Skeletal muscle tissue (tissue), 4 donors: Measurements from ENCODE around the gene GRIK3. TPM values are rescaled to one million over a fixed set of nuclear protein-coding genes. Genes with fewer than 3 reads are reported as not detected.

Source experiments
- H3K27ac ChIP-seq: one replicate; pipeline ENCODE4 v1.7.0; 2013; ENCODE audit warnings: mild to moderate bottlenecking, low read depth, low read length, inconsistent platforms
- H3K27me3 ChIP-seq, 3 donors: one replicate each; pipeline ENCODE4 v1.7.0; 2013; ENCODE audit warnings: low read length in 3 of 3; ENCODE audit not compliant: control insufficient read depth in 3 of 3, insufficient read depth in 3 of 3
- H3K36me3 ChIP-seq, 3 donors: one replicate each; pipeline ENCODE4 v1.7.0; 2013; ENCODE audit warnings: low read length in 3 of 3; ENCODE audit not compliant: control insufficient read depth in 3 of 3, insufficient read depth in 3 of 3
- H3K4me1 ChIP-seq, 3 donors: one replicate each; pipeline ENCODE4 v1.7.0; 2013; ENCODE audit warnings: low read length in 3 of 3, mild to moderate bottlenecking in 3 of 3; ENCODE audit not compliant: control insufficient read depth in 3 of 3, insufficient read depth in 3 of 3
- H3K4me3 ChIP-seq, 3 donors: one replicate each; pipeline ENCODE4 v1.7.0; 2013; ENCODE audit warnings: low read length in 3 of 3
- H3K9ac ChIP-seq, 3 donors: one replicate each; pipeline ENCODE4 v1.7.0; 2013; ENCODE audit warnings: low read length in 3 of 3, mild to moderate bottlenecking in 3 of 3, moderate library complexity in 2 of 3, low read depth in 1 of 3
- H3K9me3 ChIP-seq, 3 donors: one replicate each; pipeline ENCODE4 v1.7.0; 2013; ENCODE audit warnings: low read length in 3 of 3; ENCODE audit not compliant: control insufficient read depth in 3 of 3
- total RNA-seq: library from RNA; depleted of rRNA; stranded (reverse); fragments of >200 nt; gene quantifications from one replicate; pipeline ENCODE4 v1.2.3, GENCODE V29; 2014
- donor health status: Osteomylitis.

GRIK3 gene
- total RNA-seq, 1 donor from 2014 or later, result 0.52 TPM

DNA sequence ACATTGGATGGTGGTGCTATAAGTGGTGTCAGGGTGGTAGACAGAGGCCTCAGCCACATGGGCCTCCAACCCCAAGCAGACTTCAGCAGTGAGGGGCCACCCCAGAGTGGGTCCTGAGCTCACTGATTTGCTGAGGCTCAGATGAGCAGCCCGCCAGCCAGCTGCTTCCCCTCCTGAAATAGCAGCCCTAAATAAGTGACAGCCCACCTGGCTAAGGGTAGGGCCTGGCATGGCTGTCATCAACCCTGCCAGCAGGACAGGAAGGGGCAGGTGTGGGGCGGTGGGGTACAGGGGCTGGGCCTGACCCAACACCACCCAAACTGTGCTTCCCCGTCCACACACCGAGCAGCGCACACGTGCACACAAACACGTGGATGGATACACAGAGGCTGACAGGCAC is 79.3 kb downstream of the GRIK3 start:
- H3K9ac ChIP-seq, result no peak overlapping the region
- H3K4me3 ChIP-seq, result no peak overlapping the region
- H3K4me1 ChIP-seq, result no peaks in the 10 kb centered on the region
- no peak overlapping the region for H3K27ac ChIP-seq
- H3K27me3 ChIP-seq, result peaks cover 18 to 48% (median 27%) of the 10 kb centered on the region in 3 donors
- H3K9me3 ChIP-seq, result no peaks in the 10 kb centered on the region
- H3K36me3 ChIP-seq, result no peaks in the 10 kb centered on the region

DNA sequence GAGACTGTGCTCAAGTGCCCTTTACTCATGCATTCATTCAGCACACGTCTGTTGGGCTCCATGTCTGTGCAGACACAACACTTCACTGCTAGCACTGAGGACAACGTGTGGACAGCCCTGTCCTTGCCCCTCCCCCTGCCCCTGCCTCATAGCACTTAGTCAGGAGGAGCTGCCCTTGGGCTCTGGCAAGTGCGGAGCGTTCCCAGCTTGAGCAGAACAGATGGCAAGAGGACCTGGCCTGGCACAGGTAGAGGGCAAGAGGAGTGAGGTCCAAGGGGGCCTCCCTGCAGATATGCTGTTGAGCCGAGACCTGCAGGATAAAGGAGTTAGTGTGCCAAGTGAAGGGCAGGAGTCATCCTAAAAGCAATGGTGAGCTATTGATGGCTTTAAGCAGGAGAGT is 81.3 kb downstream of the GRIK3 start:
- H3K36me3 ChIP-seq, result no peaks in the 10 kb centered on the region
- H3K27me3 ChIP-seq, result peaks cover 15 to 53% (median 34%) of the 10 kb centered on the region in 3 donors
- H3K4me1 ChIP-seq, result no peaks in the 10 kb centered on the region
- no peaks in the 10 kb centered on the region for H3K9me3 ChIP-seq
- no peak overlapping the region for H3K4me3 ChIP-seq
- H3K9ac ChIP-seq, result no peak overlapping the region
- H3K27ac ChIP-seq, result no peak overlapping the region

DNA sequence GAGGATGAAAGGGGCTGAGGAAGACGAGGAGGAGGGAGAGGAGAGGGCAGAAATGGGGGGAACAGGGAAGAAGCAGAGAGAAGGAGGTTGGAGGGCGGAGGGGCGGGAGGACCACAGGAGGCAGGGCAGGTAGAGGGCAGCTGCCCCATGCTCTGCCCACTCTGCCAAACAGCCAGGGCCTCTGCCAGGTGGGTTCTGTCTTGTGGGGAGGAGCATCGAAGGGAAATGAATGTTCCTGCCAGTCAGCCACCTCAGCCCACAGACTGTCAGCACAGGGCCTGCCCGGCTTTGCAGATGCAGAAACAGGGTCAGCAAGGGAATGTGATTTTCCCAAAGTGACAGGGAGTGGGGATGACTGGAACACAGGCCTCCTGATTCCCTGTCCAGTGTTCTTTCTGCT is 82.6 kb downstream of the GRIK3 start:
- Histone ChIP-seq H3K4me1 (no peaks in the 10 kb centered on the region), H3K36me3 (no peaks in the 10 kb centered on the region), H3K4me3 (no peak overlapping the region), H3K27me3 (peaks cover 11 to 44% (median 31%) of the 10 kb centered on the region in 3 donors), H3K9ac (no peak overlapping the region), H3K27ac (no peak overlapping the region), H3K9me3 (no peaks in the 10 kb centered on the region)

DNA sequence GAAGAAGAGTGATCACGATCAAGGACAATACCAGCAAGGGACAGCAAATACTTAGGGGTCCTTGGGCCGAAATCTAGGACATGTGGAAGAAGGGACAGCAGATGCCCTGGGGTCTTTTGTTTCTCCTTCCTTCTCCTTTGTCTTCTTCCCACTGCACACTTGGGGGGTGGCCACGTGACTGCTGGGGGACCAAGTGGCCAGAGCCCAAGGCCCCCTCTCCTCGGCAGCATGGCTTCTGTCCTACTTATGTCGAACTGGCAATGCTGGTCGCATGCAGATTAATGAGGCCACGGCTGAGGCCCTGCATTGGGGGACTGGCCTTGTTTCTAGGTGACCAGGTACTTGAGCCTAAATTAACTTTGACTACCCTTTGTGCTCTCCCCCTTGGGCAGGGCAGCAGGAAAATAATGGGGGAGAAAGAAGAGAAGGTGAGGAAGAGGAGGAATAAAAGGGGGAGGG is 83.0 kb downstream of the GRIK3 start:
- no peaks in the 10 kb centered on the region for H3K4me1 ChIP-seq
- no peaks in the 10 kb centered on the region for H3K9me3 ChIP-seq
- H3K27ac ChIP-seq, result no peak overlapping the region
- no peak overlapping the region for H3K4me3 ChIP-seq
- H3K9ac ChIP-seq, result no peak overlapping the region
- H3K27me3 ChIP-seq, result peaks cover 10 to 43% (median 32%) of the 10 kb centered on the region in 3 donors
- H3K36me3 ChIP-seq, result no peaks in the 10 kb centered on the region

DNA sequence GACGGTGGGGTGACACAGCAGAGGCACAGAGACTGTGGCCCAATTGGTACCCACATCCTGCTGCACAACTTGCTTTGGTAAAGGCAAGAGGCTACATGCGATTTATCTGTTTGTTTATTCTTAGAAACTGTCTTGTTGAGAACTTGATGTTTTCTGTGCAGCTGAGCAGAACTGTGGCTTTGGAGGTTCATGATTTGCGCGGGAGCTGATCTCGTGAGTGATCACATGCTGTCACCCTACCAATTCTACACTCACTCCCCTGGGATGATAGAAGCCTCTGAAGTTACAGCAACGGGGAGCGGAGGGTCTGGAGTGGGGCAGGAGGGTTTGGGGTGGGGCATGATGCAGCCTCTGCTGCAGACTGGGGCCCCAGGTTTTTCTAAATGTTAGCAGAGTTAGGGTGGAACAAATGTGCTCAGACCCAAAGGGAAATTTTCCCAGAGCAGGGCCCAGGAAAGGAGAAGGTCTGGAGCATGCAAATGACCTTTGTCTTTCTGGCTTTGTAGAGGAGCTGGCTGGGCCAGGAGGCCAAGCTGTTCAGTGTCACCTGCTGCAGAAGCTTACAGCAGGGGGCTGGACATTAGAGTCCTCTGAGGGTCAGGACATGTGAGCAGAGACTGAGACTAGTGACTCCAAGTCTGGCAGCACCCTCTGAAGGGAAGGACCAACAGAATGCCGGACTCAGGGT is 83.6 kb downstream of the GRIK3 start:
- no peaks in the 10 kb centered on the region for H3K36me3 ChIP-seq
- no peaks in the 10 kb centered on the region for H3K9me3 ChIP-seq
- no peak overlapping the region for H3K27ac ChIP-seq
- no peak overlapping the region for H3K4me3 ChIP-seq
- H3K27me3 ChIP-seq, result peaks cover 8 to 43% (median 35%) of the 10 kb centered on the region in 3 donors
- no peak overlapping the region for H3K9ac ChIP-seq
- H3K4me1 ChIP-seq, result no peaks in the 10 kb centered on the region

DNA sequence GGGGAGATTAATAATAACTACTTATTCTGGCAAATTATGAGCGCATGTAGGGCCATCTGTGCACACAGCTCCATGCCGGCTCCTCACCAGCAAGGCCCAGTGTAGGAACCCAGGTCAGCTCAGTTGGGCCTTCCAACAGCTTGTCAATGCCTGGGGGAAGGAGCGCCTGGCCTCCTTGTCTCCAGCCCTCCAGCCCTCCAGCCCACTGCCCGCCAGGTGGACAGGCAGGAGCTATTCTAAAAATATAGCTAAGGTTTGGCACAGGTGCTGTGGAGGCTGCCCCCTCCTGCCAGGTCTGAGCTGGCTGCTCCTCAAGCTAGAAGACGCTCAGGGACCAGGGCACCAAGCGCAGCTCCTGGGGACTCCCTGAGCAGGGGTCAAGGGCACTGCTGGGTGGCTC is 85.7 kb downstream of the GRIK3 start:
- Histone ChIP-seq H3K9ac (no peak overlapping the region), H3K27me3 (peaks cover 8 to 31% (median 24%) of the 10 kb centered on the region in 3 donors), H3K4me1 (no peaks in the 10 kb centered on the region), H3K9me3 (no peaks in the 10 kb centered on the region), H3K36me3 (no peaks in the 10 kb centered on the region), H3K4me3 (no peak overlapping the region), H3K27ac (no peak overlapping the region)

DNA sequence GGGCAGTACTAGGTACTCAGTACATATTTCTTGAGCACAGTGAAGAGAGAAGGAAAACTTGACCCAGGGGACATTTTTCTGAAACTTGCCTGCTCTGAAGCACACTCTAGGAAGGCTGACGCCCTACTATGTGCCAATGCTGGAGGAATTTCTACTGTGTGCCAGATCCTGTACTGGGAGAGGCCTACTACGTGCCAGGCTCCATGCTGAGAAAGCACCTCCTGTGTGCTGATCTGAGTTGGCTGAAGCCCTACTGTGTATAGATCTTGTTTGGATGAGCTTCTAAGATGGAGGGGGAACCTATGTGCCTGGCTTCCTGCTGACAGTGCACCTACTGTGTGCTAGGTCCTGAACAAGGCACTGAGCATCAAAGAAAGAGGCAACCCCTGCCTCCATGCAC is 86.2 kb downstream of the GRIK3 start:
- H3K9me3 ChIP-seq, result no peaks in the 10 kb centered on the region

DNA sequence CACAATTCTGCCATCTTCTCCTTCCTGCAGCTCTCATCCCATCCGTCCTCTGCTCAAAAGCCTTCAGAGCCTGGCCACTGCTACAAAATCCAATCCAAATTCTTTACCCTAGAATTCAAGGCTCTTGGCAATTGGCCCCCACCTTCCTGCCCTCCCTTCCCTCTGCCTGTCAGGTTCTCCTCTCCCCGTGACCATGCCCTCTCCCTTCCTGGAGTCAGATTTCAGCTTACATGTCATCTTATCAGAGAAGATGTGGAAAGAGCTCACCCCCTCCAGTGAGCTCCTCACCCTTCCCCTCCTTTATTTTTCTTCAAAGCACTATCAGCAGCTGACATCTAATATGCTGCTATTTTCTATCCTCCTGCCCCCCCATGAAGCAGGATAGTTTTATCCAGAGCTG is 86.9 kb downstream of the GRIK3 start:
- H3K4me1 ChIP-seq, result no peaks in the 10 kb centered on the region
- no peaks in the 10 kb centered on the region for H3K36me3 ChIP-seq
- H3K4me3 ChIP-seq, result no peak overlapping the region
- peaks cover 0 to 20% (median 19%) of the 10 kb centered on the region in 3 donors for H3K27me3 ChIP-seq
- H3K9ac ChIP-seq, result no peak overlapping the region
- no peaks in the 10 kb centered on the region for H3K9me3 ChIP-seq
- H3K27ac ChIP-seq, result no peak overlapping the region

More for the DNA sequence above, 86.2 kb downstream of the GRIK3 start:
- Histone ChIP-seq H3K9ac (no peak overlapping the region), H3K4me3 (no peak overlapping the region), H3K4me1 (no peaks in the 10 kb centered on the region), H3K27me3 (peaks cover 3 to 27% (median 20%) of the 10 kb centered on the region in 3 donors), H3K27ac (no peak overlapping the region), H3K36me3 (no peaks in the 10 kb centered on the region)

DNA sequence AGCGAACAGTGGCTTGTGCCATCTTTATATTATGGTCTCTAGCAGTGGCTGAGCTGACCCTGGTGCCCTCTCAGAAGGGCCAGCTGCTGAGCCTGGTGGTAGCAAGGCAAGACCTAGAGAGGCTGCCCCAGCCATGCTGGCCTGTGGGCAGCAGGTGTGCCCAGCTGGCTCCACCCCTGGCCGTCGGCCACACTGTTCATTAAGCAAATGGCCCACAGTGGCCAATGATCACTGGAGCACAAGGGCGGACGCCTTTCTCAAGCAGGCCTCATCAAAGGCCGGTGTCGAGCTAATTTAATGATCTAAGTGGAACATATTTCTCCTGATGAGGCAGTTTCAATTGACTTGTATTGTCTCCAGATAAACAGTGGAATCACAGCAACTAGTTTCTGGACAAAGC is 89.4 kb downstream of the GRIK3 start:
- Histone ChIP-seq H3K4me3 (no peak overlapping the region), H3K9me3 (no peaks in the 10 kb centered on the region), H3K9ac (no peak overlapping the region), H3K4me1 (no peaks in the 10 kb centered on the region), H3K36me3 (no peaks in the 10 kb centered on the region), H3K27ac (no peak overlapping the region), H3K27me3 (peaks cover 11 to 36% (median 30%) of the 10 kb centered on the region in 3 donors)

DNA sequence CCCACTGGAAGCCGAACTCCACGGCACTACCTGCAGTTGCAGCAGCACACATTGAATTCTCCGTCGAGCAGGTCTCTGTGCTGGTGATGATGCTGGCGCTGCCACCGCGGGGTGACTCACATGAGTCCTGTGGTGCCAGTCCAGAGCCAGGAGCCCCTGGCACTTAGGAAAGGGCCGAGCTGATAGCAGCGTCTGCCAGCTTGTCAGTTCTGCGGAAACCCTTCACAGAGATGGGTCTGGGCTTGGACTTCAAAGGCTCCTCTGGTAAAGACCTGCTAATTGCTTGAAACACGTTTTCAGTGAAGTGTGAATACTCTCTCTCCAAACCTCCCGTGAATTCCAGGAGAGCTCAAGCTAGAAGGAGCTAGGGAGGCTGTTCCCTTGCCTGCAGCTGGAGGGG is 92.2 kb downstream of the GRIK3 start:
- no peaks in the 10 kb centered on the region for H3K36me3 ChIP-seq
- no peak overlapping the region for H3K4me3 ChIP-seq
- no peaks in the 10 kb centered on the region for H3K9me3 ChIP-seq
- peaks cover 22 to 38% (median 32%) of the 10 kb centered on the region in 3 donors for H3K27me3 ChIP-seq
- peaks cover 0 to 9% (median 0%) of the 10 kb centered on the region in 3 donors for H3K4me1 ChIP-seq
- H3K9ac ChIP-seq, result no peak overlapping the region
- H3K27ac ChIP-seq, result no peak overlapping the region
